ENCODE measurements around the gene RRH.
"Not testable (repeated sequence)": the region's sequence is repeated elsewhere in the genome, so short reads cannot be mapped to it uniquely, and the experiment has no call there.

The RRH gene, protein sequence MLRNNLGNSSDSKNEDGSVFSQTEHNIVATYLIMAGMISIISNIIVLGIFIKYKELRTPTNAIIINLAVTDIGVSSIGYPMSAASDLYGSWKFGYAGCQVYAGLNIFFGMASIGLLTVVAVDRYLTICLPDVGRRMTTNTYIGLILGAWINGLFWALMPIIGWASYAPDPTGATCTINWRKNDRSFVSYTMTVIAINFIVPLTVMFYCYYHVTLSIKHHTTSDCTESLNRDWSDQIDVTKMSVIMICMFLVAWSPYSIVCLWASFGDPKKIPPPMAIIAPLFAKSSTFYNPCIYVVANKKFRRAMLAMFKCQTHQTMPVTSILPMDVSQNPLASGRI

DNA sequence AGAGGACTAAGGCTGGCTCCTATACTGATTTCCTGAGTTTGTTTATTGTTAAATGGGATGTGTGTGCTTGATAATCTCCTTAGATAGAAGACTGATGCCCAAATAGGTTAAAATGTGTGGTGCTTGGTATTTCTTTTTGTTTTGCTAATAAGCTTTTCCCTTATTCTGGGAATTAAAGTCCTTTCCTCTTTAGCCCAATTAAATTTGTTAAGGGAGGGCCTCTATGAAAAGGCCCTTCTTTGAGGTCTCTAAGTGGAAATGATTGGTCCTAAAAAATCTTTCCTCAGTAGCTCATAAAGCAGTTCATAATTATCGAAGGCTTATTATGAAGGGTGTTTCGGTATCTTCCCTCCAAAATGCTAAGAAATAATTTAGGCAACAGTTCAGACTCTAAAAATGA lies at the start of gene RRH:
RRH (plus strand) TSS at position 301 of the 400 bp plus-strand sequence; CDS start at position 357, 56 bp downstream.
- no peak for DNase-seq

DNA sequence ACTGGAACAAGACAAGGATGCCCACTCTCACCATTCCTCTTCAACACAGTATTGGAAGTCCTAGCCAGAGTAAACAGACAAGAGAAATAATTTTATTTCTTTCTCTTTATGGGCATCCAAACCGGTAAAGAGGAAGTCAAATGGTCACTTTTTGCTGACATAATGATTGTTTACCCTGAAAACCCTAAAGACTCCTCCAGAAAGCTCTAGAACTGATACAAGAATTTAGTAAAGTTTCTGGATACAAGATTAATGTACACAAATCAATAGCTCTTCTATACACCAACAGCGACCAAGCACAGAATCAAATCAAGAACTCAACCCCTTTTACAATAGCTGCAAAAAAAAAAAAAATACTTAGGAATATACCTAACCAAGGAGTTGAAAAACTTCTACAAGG lies 45.7 kb upstream of the RRH start:
- not testable (repeated sequence) for DNase-seq

DNA sequence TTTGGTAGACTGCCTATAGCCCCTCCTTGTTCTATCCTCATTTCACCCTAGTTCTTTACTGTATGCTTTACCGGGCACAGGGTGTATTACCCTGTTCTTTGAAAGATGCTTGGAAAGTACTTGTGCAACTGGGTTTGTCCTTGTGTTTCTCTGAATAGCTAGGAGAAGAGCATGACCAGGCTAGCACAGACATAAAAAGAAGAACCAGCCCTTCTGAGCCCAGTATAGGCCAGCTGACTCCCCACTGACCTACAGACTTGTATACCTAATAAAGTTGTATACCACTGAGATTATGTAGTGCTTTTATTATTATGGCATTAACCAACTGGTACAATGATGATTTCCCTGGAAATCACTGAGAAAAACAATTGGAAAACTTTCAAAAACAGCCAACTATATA lies 40.9 kb upstream of the RRH start:
- no peak for DNase-seq

DNA sequence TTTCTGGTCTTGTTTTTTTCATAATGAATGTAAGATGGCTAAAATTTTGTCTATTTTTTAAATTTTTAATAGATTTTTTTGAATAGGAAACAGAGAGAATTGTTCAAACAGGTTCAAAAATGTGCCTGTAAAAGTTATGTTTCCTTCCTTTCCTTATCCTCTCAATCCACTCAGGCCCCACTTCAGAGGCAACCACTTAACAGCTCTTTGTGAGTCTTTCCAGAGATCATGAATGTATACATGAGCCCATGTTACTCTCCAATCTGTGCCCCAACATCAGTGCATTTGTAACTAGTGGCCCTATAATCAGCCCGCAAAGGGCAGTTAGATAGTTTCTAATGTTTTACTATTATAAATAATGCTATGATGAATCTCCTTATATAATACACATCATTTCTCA lies 40.0 kb upstream of the RRH start:
- DNase-seq: no peak

DNA sequence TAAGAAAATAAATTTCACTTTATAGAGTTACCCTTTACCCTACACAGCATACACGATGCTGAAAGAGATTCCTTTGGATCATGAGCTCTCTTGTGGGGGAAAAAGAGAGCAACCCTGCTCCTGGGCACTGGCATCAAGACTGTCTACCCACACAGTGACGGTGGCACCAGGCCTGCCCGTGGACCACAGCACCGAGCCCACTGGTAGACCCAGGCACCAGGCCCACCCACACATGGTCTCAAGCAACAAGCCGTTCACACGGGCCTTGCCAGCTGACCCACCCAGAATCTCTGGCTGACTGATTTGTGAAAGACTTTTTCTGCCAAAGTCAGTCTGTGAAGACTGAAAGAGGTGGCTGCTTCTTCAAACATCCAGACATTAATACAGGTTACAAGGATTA lies 32.7 kb upstream of the RRH start:
- DNase-seq: no peak

DNA sequence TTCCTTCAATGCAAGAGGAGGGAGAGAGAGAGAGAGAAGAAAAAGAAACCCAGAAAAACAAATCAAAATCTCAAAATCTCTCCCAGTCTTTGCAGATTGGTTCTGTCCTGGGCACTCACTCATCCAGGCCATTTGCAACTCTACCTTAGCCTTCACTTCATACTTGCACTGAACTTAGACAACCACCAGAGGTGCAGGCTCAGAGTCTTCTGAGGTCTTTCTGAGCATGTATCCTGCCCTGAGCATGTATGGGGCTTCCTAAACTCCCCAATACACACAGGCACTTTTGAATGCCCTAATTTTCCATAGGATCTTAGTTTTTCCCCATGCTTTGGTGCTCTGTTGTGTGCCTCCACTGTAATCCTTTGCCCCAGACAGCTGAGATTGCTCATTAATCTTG lies 28.9 kb upstream of the RRH start:
- DNase-seq: no peak

DNA sequence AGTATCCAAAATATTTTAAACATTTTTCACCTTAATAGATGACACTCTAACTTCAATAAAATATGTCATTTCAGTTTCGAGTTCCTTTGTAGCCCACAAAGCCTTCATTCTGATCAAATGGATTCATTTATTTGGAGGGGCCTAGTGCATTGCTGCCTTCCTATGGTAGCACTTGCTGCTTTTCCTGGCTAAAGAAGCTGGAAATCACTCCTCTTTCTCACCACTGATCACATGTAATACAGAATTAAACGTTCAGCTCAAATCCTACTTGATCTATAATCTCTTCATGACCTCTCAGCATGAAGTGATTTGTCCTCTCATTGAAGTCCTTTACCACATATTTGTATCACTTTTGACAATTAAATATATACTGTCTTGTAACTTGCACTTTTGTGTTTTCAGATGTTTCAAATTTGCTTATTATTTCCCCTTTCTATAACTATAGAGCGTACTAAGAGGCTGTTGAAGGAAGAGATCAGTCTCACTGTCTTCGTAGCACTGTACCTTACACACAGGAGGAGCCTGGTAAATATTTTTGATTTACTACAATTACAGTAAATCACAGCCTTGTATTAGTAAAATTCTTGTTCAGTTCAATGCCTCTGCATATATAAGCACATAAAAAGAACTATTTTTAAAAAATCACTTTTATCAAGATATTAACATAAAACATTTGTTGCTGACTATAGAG lies 26.5 kb upstream of the RRH start:
- no peak for DNase-seq

DNA sequence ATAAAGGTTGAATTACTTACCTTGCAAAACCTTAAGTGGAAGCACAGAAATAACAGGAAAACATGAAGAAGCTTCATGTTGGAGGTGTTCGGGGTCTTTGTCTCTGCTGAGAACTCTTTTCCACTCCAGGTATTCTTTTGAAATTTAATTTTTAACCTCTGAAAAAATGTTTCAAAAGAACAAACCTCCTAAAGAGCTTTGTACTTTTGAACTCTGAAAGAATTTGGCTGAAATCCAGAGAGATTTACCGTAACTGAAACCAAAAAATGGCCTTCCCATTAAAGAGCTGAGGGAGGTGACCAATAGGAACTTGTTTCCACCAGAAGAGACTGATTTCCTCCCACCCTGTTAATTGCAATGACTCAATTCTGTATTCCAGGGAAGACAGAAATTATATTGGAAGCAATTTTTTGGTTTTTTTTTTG lies 25.9 kb upstream of the RRH start, which contains the start of gene CFI:
CFI (minus strand) TSS at position 105 of the 425 bp plus-strand sequence; CDS start at position 77, 28 bp downstream.
- DNase-seq: peak; percentile 1

DNA sequence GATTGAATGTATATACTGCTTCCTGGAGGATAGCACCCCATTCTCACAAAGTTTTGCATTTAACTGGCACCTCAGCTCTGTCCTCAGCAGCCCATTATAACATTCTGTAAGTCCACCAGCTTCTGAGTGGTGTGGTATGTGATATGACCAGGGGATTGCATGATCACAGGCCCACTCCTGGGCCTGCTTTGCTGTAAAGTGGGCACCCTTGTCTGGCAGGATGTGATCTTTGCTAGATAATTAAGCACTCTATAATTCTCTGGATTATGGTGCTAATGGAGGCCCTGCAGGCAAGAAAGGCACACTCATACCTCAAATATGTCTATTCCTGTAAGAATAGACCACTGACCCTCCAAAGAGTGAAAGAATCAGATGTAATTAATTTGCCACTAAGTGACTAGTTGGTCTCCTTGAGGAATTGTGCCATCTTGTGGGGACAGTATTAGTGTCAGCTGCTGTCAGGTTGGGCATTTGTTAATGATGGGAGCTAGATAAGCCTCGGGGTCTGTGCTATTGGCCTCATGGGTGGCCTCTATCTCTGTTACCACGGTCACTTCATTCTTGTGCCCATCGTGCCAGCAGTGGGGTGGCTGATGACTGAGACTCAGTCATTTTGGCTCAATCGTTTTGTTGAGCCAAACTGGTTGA lies 23.7 kb upstream of the RRH start:
- DNase-seq: peak; percentile 9

DNA sequence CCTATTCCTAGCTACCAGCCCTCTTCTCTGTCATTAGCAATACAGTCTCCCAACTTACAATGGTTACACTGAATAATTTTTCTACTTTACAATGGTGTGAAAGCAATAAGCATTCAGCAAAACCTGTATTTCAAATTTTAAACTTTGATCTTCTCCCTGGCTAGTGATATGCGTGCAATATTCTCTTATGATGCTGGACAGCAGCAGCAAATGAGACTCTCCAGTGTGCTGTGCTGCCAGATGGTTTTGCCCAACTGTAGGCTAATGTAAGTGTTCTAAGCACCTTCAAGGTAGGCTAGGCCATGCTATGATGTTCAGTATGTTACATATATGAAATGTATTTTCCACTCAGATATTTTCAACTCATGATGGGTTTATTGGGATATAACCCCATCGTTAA lies 18.1 kb upstream of the RRH start:
- no peak for DNase-seq

DNA sequence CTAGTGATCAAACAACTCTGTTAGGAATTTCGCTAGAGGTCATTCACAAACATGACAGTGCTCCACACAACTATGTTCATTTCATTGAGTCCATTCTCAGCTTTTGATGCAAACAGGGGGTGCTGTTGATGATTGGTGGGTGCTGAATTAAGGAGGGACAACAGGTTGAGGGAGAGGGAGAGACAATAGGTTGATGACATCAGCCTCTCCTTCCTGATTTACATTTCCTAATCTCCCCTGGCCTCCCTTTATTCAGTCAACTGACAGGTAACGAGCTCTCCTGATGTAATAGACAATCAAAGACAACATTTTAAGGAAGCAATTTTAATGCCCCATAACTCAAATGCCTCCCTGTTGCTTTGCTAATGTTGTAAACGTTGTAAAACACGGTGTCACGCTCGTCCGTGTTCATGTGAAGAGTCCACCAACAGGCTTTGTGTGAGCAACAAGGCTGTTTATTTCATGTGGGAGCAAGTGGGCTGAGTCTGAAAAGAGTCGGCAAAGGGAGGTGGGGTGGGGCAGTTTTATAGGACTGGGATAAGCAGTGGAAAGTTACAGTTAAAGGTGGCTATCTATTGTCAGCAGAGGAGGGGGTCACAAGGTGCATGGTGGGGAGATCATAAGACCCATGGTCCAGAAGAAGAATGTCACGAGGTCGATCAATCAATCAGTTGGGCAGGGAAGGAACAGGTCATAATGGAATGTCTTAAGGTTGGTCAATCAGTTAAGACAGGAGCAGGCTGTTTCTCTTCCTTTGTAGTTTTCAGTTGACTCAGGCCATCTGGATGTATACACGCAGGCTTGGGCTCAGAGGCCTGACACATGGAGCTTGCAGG lies 17.0 kb upstream of the RRH start:
- no peak for DNase-seq

DNA sequence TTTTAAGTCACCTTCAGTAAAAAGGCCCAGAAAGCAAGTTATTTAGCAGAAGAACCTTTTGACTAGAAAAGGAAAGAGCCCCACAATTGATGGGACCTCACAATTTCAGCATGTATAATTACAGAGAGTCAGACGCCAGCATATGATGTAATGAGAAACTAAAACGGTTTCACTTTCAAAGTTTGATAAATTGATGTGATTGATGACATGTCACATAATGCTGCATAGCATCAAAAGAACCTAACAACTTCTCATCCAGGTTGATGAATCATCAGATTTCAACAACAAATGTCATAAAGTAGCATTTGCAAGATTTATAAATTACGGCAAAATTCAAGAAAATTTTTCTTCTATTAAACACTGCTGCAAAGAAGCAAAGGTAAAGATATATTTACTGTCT lies 16.1 kb upstream of the RRH start:
- DNase-seq: no peak

DNA sequence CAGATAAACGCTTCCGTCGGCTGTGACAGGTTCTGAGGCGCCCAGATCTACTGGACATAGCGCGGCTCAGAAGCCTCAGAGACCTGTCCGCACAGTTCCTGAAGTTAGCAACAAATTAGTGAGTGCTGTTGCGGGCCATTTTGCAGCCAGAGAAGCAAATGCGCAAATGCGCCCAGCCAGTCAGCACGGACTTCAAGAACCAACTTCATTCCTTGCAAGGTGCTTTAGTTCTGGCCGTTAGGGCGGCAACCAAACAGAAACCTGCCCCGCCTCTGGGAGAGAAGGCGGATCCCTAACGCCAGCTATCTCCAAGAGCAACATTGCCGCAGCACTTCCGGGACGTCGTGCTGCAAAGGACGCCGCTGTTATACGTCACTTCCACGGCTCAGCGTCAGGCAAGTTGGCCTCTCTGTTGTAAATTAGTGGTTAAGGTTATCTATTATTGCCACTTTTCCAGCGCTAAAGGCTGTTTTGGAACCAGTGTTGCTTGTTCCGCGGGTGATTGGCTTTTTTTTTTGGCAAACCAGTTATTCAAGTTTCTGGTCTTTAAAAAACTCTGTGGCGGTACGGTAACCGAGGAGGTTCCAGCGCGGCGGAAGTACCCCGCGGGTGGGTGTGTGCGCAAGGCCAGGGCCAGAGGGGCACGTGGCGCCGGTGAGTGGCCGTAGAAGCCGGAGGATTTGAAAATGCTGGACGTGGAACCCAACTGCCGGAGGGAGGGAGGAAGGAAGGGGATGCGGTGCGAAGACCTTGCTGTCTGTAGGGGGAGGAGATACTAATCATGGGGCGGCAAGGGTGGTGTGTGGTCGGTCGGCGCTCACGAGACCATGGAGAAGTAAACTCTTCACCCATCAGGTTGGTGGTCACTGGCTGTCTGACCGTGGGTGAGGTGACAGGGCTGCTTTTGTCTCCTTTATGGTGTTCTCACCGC lies 12.4 kb upstream of the RRH start, which contains the start of gene GAR1:
GAR1 (plus strand) TSS at position 612 of the 931 bp plus-strand sequence. CDS start 403 bp downstream, outside the sequence.
- peak; percentile 84 for DNase-seq

DNA sequence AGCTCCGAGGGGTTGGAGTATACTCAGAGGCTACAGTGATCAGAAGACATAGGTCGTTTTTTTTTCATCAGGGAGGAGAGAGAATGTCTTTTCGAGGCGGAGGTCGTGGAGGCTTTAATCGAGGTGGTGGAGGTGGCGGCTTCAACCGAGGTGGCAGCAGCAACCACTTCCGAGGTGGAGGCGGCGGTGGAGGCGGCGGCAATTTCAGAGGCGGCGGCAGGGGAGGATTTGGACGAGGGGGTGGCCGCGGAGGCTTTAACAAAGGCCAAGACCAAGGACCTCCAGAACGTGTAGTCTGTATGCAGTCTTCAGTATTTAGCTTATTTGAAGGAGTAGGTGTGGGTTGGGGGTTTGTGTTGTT lies 11.7 kb upstream of the RRH start:
- DNase-seq: no peak

DNA sequence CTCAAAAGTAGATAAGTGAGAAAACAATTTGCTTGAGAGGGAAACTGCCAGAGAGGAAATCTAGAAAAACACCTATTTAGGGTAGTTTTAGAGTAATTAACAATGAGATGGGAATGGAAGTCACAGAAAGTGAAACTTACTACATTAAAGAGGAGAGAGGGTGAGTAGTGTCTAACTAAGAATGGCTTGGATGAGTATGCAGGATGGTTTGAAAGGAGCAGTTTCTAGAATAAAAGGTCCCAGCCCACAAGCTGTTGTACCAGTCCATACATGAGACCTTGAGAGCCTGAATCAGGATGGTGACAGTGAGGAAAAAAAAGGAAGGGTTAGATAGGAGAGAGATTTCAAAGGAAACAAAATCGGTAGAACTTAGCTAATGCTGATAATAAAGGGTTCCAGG lies 10.9 kb upstream of the RRH start:
- DNase-seq: no peak

DNA sequence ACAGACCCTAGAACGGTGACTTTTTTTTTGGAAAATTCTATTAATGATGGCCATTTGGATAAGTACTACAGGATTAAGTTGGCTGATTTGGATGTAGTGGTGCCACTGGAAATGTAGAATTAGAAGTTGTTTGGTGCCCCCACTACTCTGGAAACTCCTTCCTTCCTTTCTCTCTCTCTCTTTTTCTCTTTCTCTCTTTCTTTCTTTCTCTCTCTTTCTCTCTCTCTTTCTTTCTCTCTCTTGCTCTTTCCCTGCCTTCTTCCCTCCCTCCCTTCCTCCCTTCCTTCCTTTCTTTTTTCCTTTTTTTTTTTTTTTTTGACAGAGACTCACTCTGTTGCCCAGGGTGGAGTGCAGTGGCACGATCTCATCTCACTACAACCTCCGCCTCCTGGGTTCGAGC lies 9.5 kb upstream of the RRH start:
- no peak for DNase-seq

DNA sequence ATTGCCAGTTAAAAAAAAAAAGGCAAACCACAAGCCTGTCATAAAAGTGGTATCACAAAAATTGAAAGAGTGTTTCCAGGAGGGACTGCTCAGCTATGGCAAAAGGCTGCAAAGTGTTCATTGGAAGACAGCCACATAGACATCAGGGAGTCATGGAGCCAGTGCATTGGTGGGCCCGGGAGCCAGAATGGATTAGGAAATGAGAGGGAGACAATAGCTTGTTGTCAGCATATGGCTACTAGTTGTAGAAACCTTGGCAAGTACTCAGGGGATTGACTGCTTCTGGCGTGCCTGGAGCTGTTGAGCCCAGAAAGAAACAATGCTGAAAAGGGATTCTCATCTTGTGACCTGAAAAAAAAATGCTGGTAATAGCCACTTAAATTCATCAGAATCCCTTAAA lies 7.2 kb upstream of the RRH start:
- no peak for DNase-seq

DNA sequence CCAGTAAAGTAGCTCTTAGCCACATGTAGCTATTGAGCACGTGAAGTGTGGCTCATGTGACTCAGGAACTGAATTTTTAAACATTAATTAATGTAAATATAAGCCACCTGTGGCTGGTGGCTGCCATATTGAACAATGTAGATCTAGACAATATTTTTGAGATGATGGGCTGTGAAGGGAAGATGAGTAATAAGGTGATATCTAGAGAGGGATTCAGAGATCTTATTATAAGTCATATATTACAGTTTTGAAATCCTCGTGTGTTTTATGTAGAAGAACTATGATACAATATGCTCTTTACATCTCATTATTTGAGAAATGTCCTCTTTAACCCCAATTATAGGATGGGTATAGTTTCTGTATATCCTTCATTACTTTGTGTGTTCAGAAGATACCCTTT lies 6.6 kb upstream of the RRH start:
- DNase-seq: no peak

DNA sequence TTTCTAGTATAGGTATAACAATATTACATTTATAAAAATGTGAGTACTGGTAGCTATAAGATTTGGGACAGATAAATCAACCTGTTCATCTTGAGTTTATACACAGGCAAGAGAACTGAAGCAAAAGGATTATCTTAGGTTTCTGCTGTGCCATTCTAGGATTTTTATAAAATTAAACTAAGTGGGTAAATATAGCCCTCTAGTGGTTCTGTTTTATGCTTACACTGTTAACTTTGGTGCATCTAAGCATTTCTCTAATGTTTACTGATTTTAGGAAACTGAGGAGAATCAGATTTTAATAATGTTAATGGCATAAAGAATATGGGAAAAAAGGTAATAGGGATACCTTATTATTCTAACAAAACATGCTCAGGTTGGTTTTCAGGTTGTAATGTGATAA lies 1.1 kb upstream of the RRH start:
- peak; percentile 15 for DNase-seq

DNA sequence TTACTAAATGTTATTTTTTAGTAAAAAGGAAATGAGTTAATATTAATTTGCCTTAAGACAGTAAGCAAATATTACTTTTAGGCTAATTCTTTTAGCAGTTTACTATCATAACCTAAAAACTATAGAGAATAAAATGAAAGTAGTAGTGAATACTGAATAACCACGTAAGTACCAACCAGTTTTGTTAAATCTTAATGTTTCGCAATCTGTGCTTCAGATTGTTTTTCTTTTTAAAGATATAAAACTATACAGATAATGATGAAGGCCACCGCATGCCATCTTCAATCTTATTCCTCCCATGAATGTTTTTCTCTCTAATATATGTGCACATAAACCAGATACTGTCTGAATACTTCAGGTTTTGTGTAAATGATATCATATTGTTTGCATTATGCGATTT lies 6.0 kb downstream of the RRH start:
- DNase-seq: no peak

DNA sequence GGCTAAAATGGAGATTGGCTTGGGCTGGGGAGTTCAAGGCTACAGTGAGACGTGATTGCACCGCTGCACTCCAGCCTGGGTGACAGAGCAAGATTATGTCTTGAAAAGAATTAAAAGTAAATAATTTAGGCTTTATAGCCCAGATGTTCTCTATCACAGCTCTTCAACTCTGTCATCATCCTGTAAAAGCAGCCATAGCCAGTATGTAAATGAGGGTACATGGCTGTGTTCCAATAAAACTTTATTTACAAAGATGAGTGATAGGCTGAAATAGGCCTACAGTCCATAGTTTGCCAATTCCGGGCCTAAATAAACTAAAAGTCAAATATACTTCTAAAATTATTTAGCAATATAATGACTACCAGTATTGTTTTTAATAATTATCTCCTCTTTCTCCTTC lies 9.2 kb downstream of the RRH start:
- DNase-seq: no peak

Data from HCEC 1CT (cell line).